Right lobe of liver (tissue), 4 donors: ENCODE results near the gene HOXB7.

Experiments
- POLR2A ChIP-seq: fragments of 450-650 bp; IDR thresholded peaks from one replicate; pipeline ENCODE4 v1.6.1; 2017; ENCODE audit warnings: antibody characterized with exemption, mild to moderate bottlenecking
- TF ChIP-seq, protein P1 (sequence below), 4 donors: fragments of 200-600 bp in 3 of 4; fragments of 450-650 bp in 1 of 4; IDR thresholded peaks; one replicate each; pipeline versions ENCODE4 v1.5.1 to v1.8.0; 2016 to 2022; ENCODE audit warnings: antibody characterized with exemption in 4 of 4, mild to moderate bottlenecking in 2 of 4
- donor health status: DM: no; HTN: no; CAD: no.
- donor health status: DM: no; HTN: no; CAD: no.
- donor health status: DM: no; HTN: yes; CAD: no.

DNA sequence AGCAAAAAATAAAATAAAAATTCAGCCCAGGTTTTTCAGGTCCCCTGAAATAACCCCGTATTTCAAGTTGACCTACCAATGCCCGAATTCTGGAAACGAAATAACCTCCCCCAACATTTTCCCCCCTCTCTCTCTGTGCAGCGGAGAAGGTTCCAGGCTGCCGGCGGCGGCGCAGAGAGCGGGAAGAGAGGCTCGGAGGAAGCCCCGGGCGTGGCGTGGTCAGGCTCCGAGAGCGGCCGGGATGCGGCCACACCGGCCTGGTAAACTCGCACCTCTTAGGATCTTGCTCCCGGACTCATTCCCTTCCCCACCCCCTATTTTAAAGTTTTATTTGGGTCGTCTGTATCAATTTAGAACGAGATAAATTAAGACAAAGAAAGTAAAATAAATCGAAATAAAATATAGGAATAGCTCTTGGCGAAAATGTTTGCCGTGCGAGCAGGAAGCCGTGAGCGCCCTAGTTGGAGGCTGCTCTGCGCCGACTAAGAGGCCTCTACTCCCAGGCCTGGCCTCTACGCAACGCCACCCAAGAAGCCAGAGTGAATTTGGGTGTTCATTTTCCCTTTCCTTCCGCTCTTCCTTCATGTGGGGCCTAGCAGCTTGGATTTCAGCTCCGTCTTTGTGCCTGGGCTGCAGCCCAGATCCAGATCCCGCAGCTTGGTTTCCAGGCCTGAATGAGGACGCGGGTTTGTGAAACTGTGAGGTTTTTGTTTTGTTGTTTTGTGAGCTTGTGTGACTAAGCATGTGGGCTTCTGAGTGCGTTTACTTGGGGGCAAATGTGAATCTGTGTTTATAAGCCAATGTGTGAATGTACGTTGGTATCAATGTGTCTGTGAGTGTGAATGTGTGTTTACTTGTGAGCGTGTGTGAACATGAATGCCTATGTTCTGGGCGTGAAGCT is 4.6 kb downstream of the HOXB7 start:
- no peak for TF ChIP-seq POLR2A
- TF ChIP-seq, protein P1, sequence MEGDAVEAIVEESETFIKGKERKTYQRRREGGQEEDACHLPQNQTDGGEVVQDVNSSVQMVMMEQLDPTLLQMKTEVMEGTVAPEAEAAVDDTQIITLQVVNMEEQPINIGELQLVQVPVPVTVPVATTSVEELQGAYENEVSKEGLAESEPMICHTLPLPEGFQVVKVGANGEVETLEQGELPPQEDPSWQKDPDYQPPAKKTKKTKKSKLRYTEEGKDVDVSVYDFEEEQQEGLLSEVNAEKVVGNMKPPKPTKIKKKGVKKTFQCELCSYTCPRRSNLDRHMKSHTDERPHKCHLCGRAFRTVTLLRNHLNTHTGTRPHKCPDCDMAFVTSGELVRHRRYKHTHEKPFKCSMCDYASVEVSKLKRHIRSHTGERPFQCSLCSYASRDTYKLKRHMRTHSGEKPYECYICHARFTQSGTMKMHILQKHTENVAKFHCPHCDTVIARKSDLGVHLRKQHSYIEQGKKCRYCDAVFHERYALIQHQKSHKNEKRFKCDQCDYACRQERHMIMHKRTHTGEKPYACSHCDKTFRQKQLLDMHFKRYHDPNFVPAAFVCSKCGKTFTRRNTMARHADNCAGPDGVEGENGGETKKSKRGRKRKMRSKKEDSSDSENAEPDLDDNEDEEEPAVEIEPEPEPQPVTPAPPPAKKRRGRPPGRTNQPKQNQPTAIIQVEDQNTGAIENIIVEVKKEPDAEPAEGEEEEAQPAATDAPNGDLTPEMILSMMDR (IDR thresholded peaks at IDR 0.05) = no peak
